GM11168 (cell line): ENCODE results near the gene SEMA3A.
"Not testable (repeated sequence)": the region's sequence is repeated elsewhere in the genome, so short reads cannot be mapped to it uniquely, and the experiment has no call there.

ENCODE experiments used
- in situ Hi-C: fragments of 300-500 bp; cut with MboI; formaldehyde crosslinking; loops from one replicate; pipeline ENCODE4 v1.12.0; 2022; ENCODE audit warnings: low sequenced_read_pairs; ENCODE audit not compliant: unreplicated experiment

SEMA3A gene

GRCh38 chr7:84159435-84159834 lies 35.2 kb downstream of the SEMA3A start:
- in situ Hi-C loops: no loop called here

DNA sequence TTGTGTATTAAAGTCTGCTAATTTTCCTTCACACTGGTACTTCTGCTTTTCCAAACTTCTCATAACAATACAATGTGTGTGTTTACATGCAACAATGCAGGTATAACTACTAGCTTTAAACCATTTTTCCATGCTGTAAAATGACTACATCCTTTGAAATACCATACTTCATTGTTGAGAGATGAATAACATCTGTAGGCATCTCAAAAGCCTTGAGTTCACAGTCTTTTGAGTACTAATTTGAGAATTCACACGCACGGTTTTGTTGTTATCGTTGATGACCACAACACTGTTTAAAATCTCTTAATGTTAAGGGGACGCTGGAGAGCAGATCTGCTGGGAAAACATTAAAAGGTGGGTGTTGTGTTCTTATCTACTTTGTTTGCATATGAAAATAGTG lies 37.4 kb downstream of the SEMA3A start:
- in situ Hi-C loops: no loop called here

GRCh38 chr7:84154991-84155781 lies 39.4 kb downstream of the SEMA3A start:
- in situ Hi-C loops: no loop called here

GRCh38 chr7:84152995-84153394 lies 41.6 kb downstream of the SEMA3A start:
- in situ Hi-C loops: no loop called here

DNA sequence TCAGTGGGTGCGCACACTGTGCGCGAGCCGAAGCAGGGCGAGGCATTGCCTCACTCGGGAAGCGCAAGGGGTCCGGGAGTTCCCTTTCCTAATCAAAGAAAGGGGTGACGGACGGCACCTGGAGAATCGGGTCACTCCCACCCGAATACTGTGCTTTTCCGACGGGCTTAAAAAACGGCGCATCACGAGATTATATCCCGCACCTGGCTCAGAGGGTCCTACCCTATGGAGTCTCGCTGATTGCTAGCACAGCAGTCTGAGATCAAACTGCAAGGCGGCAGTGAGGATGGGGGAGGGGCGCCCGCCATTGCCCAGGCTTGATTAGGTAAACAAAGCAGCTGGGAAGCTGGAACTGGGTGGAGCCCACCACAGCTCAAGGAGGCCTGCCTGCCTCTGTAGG lies 44.2 kb downstream of the SEMA3A start:
- in situ Hi-C loops: not testable (repeated sequence)

DNA sequence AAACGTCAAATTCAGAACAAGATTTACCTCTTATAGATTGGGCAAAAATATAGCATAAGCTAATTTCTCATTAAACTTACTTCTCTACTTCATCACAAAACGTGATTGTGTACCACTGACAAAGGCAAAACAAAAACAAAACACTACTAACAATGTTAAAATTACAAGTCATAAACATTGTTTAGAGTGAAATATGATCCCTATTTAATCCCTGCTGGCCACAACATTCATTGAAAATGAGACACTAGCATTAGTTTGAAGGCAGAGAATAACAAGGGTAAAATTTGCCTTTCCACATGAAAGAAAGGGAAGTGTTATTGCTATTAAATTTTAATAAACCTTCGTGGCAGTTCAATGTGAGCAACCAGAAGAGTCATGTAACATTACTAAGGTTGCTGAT lies 45.0 kb downstream of the SEMA3A start:
- in situ Hi-C loops: no loop called here

DNA sequence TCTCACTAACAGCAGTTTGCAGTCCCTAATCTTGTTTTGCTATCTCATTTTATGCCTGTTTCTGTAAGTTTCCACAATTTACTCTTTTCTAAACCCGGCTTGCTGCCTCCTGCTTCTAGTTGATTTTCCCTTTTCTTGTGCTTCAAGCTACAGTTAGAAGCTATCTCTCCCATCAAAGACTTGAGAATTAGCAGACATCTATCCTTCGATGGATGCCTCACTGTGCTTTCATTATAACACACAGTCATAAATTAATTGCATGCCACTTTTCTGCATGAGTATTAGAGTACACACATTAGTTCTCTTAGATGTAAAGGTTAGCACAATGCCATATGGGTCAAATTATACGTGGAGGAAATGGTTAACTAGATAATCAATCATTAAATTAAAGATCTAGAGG lies 48.7 kb downstream of the SEMA3A start:
- in situ Hi-C loops: no loop called here

DNA sequence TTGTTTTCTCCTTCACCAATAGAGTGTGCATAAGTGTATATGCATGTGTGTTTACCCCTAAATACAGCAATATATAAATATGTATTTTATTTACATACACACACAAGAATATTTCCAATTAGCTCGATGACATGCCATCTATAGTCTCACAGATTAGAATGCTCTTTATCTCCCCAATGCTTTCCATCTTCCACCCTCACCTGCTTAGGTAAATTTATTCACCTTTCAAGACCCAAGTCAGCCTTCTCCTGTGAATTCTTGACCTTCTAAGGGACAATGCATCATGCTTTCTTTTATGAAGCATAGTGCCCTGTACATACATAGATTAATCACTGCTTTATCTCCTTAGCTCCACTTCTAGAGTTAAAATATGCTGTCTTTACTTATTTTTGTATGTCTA lies 49.7 kb downstream of the SEMA3A start:
- in situ Hi-C loops: no loop called here

- in situ Hi-C loops: no loop called here
Observed at GRCh38 chr7:84144480-84144879, 50.1 kb downstream of the SEMA3A start.

DNA sequence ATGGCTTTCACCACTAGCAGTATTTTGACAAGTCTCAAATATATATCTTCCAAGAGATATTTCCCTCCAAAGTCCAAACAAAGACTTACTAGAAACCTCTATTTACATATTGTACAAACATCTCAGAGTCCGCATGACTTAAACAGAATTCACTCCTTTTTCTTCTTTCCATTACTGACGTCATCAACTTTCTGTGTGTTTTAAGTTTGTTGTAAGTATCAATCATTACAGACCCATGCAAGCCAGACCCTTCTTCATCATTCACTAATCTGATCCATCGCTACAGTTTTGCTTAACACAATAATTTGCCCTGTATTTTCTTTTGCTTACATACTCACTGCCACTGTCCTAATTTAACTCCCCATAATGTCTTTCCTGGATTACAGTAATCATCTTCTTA lies 51.9 kb downstream of the SEMA3A start:
- in situ Hi-C loops: no loop called here

GRCh38 chr7:84139986-84140729 lies 54.4 kb downstream of the SEMA3A start:
- in situ Hi-C loops: no loop called here

DNA sequence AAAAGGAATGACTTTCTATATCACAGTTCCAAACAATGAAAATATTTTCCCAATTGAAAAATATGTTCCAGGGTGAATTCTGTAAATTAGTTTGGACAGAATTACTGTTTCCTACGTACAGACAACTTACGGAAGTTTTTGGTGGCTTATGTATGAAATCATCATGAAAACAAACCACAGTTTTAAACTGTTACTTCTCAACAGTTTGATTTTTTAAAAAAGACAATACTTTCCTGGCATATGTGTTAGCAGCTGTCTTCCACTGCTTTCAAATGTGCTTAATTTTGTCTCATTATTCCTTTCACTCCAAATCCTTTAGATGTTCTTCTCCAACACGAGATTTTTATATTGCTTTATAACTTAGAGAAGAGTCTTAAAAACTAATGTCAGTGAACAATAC lies 56.2 kb downstream of the SEMA3A start:
- in situ Hi-C loops: no loop called here

DNA sequence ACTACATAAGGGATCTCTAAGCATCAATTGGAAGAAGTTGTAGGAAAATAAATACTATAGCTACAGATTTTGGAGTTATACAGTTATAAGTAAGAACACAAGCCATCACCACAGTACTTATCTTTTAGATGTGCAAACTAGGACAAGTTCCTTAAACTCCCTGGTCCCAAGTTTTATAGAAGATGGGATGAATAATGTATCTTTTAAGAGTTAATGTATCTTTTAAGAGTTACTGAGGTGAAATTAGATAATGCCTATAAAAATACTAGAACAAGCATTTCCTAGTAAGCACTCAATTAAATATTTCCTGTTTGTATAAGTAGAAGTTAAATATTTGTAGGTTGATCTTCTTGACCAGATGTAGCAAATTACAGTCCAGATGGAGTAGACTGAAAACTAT lies 56.8 kb downstream of the SEMA3A start:
- in situ Hi-C loops: no loop called here

DNA sequence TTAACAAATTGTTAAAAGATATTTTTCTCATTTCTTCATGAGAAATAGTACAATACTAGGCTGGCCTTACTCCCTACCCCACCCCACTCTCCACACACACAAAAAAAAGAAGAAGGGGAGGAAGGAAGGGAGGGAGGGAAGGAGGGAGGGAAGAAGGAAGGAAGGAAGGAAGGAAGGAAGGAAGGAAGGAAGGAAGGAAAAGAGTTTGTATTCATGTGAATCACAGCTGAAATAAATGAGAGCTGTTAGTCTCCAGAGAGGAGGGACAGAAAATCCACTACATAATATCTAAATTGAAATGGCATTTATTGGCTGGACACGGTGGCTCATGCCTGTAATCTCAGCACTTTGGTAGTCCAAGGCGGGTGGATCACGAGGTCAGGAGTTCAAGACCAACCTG lies 57.8 kb downstream of the SEMA3A start:
- in situ Hi-C loops: no loop called here

GRCh38 chr7:84136336-84136735 lies 58.3 kb downstream of the SEMA3A start:
- in situ Hi-C loops: no loop called here

- in situ Hi-C loops: no loop called here
Observed at GRCh38 chr7:84134169-84134568, 60.4 kb downstream of the SEMA3A start.

GRCh38 chr7:84125654-84126053 lies 68.9 kb downstream of the SEMA3A start:
- in situ Hi-C loops: no loop called here

DNA sequence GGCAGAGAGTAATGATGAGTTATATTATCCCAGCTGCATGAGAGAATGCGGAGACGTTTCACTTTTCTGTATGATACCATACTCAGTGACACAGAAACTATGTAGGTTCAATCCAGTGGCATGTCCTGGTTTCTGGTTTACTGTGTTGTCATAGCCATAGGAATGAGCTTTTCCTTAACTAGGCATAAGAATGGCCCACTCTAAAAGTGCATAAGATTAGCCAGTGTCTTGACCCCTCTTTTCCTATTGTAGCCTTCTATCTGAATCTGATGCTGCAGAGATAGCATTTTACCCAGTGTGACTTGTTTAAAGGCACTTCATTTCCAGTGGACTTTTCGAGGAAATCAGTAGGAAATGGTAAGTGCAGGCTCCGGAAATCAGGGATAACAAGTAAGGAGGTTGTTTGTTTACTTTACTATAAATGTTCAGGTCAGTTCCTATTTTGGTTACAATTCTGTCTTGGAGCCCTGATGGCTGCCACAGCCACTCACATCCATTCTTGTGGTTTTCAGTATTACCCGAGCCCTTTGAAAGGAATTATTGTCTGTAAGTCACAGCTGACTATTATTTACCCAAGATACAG lies 70.5 kb downstream of the SEMA3A start:
- in situ Hi-C loops: no loop called here

GRCh38 chr7:84122582-84123360 lies 71.8 kb downstream of the SEMA3A start:
- in situ Hi-C loops: no loop called here

- in situ Hi-C loops: no loop called here
Observed at GRCh38 chr7:84117304-84117703, 77.3 kb downstream of the SEMA3A start.
